Prostate gland (tissue), 2 donors: ENCODE data around the gene ANKS1B.

ENCODE experiments used
- POLR2A ChIP-seq: fragments of 450-650 bp; IDR thresholded peaks from one replicate; pipeline ENCODE4 v1.6.1; 2016; ENCODE audit warnings: antibody characterized with exemption, mild to moderate bottlenecking
- POLR2AphosphoS5 ChIP-seq: sonication (generic); formaldehyde crosslinking; IDR thresholded peaks from one replicate; pipeline ENCODE4 v1.6.1; 2017; ENCODE audit warnings: antibody characterized with exemption
- TF ChIP-seq, protein P1 (sequence below), 4 experiments: fragments of 200-600 bp in 2 of 4; fragments of 450-650 bp in 2 of 4; sonication (generic) in 2 of 4; IDR thresholded peaks; 1 replicate in 3 of 4; 2 replicates in 1 of 4; pipeline ENCODE4 v1.5.1; 2016 to 2019; ENCODE audit warnings: antibody characterized with exemption in 4 of 4, mild to moderate bottlenecking in 2 of 4, moderate library complexity in 2 of 4

GRCh38 chr12:99948370-99948769, 36.4 kb downstream of the ANKS1B start:
- TF ChIP-seq, protein P1, sequence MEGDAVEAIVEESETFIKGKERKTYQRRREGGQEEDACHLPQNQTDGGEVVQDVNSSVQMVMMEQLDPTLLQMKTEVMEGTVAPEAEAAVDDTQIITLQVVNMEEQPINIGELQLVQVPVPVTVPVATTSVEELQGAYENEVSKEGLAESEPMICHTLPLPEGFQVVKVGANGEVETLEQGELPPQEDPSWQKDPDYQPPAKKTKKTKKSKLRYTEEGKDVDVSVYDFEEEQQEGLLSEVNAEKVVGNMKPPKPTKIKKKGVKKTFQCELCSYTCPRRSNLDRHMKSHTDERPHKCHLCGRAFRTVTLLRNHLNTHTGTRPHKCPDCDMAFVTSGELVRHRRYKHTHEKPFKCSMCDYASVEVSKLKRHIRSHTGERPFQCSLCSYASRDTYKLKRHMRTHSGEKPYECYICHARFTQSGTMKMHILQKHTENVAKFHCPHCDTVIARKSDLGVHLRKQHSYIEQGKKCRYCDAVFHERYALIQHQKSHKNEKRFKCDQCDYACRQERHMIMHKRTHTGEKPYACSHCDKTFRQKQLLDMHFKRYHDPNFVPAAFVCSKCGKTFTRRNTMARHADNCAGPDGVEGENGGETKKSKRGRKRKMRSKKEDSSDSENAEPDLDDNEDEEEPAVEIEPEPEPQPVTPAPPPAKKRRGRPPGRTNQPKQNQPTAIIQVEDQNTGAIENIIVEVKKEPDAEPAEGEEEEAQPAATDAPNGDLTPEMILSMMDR (IDR thresholded peaks at IDR 0.05), result no peak
- TF ChIP-seq POLR2A (no peak), POLR2AphosphoS5 (no peak)
